Fibroblast of skin of left quadriceps (primary cell): ENCODE measurements around the gene SNX20.

Experiments
- DNase-seq, 2 experiments: peaks; one replicate each; pipeline ENCODE4 v3.0.0-alpha.2; 2013; ENCODE audit warnings: low read depth in 2 of 2

SNX20 gene

GRCh38 chr16:50657241-50657640 lies 23.9 kb downstream of the SNX20 start:
- DNase-seq, result no peak

GRCh38 chr16:50655558-50656055 lies 25.5 kb downstream of the SNX20 start:
- no peak for DNase-seq

DNA sequence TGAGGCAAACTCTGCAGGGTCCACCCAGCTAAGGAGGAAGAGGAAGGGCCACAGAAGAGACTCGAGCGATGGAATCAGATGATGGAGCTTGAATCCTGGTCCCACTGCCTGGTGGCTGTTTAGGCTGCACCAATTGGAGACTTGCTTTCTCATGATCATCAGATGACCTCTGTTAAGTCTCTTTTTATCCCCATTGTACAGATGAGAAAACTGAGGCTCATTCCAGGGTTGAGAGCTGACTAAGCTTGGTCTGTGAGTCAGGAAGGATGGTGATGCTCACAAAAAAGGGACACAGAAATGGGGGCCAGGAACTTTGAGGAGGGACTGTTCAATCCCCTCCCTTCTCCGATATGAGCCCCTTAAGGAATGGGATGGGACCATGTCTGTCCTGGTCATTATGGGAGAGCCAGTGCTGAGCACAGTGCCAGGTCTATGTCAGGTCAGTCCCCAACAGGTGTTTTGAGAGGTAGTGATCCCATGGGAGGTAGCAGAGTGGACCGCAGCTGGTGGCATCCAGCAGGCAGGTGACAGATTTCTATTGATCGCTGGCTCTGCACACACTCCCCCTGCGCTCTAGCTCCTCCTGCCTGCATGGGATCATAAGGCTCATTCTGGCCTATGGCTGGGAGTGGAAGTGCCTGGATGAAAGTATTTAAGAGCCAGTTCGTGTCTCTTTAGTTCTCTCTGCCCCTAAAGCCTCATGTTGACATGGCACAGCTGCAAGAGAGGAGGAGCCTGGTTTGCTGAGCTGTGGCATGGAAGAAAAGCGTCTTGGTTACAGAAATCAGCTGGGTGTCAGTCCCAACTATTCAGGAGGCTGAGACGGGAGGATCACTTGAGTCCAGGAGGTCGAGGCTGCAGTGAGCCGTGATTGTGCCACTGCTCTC lies 27.2 kb downstream of the SNX20 start:
- DNase-seq, result no peak

- DNase-seq, result no peak
Observed at GRCh38 chr16:50652836-50653425, 28.2 kb downstream of the SNX20 start.

- DNase-seq, result no peak
Observed at GRCh38 chr16:50651835-50652438, 29.2 kb downstream of the SNX20 start.

GRCh38 chr16:50646345-50646744 lies 34.8 kb downstream of the SNX20 start:
- no peak for DNase-seq

DNA sequence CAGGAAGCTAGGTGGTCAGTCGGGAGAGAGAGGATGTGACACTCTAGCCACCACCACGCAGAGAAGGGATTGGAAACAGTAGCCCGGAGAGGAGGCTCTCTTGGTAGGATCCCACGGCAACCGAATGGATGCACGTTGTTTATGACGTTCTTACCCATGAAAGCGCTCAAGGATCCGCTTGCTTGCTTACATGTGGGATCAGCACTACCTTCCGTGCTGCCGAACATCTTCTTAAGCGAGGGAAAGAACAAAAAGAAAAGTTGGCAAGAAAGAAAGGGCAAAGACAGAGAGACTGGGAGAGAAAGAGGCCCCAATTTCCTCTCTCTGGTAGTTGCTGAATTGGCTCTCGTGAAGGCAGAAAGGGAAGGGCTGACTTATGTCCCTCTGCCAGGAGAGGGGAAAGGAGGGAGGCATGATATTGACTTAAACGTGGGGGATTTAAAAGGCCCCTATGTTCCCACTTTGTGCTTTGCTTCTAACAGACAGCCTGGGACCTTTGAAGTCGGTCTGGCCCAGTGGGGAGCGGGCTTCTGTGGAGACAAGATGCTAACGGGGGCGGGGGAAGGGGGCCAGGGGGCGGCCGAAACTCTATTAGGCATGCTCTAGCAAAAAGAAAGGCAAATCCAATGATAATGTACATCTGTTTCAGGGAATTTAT lies 35.4 kb downstream of the SNX20 start:
- DNase-seq, result no peak

- DNase-seq, result peak in 1 of 2 experiments; percentile 2
Observed at GRCh38 chr16:50644729-50645128, 36.4 kb downstream of the SNX20 start.

- DNase-seq, result no peak
Observed at GRCh38 chr16:50644245-50644644, 36.9 kb downstream of the SNX20 start.

DNA sequence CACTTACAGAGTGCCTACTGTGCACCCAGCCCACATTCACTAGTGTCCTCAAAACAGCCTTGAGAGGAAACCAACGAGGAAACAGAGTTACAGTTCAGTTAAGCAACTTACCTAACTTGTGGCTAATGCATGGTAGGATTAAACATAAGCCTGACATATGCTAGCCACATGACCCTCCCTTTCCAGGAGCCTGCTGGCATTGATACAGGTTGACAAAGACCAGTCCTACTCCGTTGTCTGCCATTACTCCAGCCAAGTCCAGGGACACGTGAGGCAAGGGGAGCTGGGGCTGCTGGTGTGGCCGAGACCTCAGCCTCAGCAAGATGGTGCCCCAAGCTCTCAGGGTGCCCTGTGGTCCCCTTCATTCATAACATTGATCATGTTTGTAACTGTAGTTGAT lies 37.9 kb downstream of the SNX20 start:
- DNase-seq, result no peak

GRCh38 chr16:50642349-50642748 lies 38.8 kb downstream of the SNX20 start:
- no peak for DNase-seq

- DNase-seq, result no peak
Observed at GRCh38 chr16:50641818-50642187, 39.3 kb downstream of the SNX20 start.

GRCh38 chr16:50640919-50641817 lies 39.9 kb downstream of the SNX20 start:
- DNase-seq, result no peak

- no peak for DNase-seq
Observed at GRCh38 chr16:50640391-50640790, 40.7 kb downstream of the SNX20 start.

DNA sequence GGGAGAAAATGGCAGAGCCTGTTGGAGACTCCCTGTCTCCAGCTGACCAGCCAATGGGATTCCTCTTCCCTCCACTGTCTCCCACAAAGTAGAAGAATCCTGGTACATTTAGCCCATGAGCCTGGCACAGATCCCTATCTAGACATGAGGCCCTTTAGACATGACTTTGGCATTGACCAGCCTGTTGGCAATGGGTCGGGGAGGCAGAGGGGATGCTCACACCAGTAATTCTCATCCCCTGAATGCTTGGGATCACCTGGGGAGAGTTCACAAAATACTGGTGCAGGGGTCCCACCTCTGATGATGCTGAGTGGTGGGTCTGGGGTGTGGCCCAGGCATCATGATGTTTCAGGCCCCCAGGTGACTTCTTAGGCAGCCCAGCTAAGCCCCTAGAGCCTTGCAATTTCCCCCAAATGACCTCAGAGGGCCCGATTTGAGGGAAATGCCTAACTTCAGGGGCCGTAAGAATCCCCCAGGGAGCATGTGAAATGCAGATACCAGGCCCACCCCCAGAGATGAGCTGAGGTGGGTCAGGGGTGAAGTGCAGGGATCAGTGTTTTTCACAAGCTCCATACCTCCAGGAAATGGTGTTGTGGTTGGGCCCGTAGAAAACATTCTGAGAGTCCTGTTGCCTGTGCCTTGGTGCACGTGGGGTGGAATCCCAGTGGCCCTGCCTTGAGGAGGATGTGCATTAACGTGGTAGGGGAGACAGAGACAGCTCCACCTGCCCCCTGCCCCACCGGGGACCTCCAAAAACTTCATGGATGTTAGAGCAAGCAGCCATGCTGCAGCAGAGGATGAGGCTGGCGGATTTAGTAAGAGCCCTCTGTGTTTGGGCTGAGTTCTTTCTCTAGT lies 42.1 kb downstream of the SNX20 start:
- no peak for DNase-seq

GRCh38 chr16:50637716-50638602 lies 43.2 kb downstream of the SNX20 start:
- DNase-seq, result no peak

- no peak for DNase-seq
Observed at GRCh38 chr16:50636753-50637374, 44.2 kb downstream of the SNX20 start.

DNA sequence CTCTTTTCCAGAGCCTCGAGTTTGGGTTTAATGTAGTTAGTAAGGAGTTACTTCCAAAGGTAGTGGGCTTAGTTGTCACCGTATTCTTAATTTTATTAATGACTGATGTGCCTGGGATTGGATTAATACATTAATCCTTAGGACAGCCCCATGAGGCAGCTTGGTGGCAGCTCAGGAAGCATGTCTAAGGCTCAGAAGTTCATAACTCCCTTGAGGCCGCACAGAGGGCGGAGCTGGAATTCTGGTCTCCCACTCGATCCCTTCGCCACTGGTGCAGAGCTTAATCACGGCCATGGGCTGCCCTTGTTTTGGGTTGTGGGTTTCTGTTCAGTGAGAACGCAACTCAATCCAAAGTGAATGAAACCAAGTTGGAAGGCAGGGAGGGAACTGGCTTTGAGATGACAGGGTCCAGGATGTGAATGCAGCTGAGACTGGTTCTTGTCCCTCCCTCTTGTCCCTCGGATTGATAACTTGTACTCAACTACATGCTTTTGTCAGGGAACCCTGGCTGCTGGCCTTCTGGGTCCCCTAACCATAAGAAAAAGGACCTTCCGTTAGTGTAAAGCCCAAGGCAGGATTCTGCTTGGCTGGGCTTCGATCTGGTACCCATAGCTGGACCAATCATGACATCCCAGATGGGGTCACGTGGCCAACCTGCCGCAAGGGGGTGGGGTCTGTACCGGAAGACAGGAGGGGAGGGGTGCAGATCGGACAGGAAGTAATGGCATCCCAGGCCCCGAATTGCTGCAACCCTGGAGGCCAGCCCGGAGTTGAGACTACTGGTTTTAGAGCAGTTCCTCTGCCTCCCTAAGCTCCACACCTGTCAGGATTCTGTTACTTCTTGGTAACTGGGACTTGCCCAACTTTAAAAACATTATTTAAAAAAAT lies 45.4 kb downstream of the SNX20 start:
- DNase-seq, result no peak
